GM12892 (cell line): Measurements from ENCODE around the gene POLRMT. TPM values are rescaled to one million over a fixed set of nuclear protein-coding genes. Genes with fewer than 3 reads are reported as not detected.
A peak's percentile ranks its signal among the peaks of the same experiment; 100 is the strongest.

Source experiments
- DNase-seq: peaks from one replicate; pipeline ENCODE4 v3.0.0; 2011; ENCODE audit not compliant: insufficient read length
- FAIRE-seq: peaks from 2 replicates; lab custom pipeline; 2011; peaks lifted over from hg19 to GRCh38; lab: Jason Lieb, UNC
- POLR2A ChIP-seq: IDR thresholded peaks from 2 replicates; pipeline ENCODE4 v1.6.1; 2011; ENCODE audit warnings: low read depth, low read length, control low read depth
- POLR2AphosphoS5 ChIP-seq: IDR thresholded peaks from 2 replicates; pipeline ENCODE4 v1.6.1; 2011; ENCODE audit warnings: low read depth, low read length, control low read depth
- TAF1 ChIP-seq: IDR thresholded peaks from 2 replicates; pipeline ENCODE4 v1.6.1; 2011; ENCODE audit warnings: low read depth, mild to moderate bottlenecking, control low read depth, low read length, borderline replicate concordance
- polyA plus RNA-seq: library from polyadenylated mRNA; unstranded; fragments of >200 nt; gene quantifications from one replicate; pipeline ENCODE4 v1.2.1, GENCODE V29; 2012; ENCODE audit warnings: missing spikeins, inconsistent platforms; ENCODE audit not compliant: missing spikeins

Gene POLRMT
- polyA plus RNA-seq: 30.7 TPM

DNA sequence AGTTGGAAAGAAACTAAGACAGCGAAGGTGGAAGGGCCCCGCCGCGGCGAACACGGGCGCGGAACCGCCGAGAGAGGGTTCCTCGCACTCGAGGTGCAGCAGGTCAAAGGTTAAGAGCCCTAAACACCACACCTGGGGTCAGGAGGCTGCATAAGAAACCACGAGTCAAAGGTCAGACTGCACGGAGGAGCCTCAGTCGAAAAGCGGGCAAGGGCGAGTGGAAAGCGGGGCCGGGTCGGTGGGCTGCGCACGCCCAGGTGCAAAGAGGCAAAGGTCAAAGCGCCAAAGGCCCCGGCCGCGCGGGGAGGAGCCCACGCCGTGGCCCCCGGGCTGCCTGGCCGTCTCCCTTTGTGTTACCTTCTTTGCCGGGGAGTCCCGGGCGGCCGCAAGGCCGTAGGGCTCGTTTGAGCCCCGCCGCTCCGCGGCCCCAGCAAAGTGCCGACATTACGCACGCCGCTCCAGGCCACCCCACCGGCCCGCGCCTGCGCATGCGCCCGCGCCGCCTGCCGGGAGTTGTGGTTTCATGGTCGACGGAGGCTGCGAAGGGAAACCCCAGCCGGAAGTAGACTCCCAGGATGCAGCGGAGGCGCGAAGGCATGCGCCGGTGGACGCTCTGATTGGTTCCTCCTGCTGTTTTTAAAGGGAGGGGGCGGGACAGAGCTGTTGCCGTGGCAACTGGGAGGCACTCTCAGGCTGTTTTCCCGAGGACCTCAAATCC is at the start of gene POLRMT:
Gene POLRMT (minus strand): TSS at position 470 of the 718 bp plus-strand sequence. CDS start 25 bp downstream, at position 445.
- peak; percentile 42; the same call in 1 of the 2 replicates for TF ChIP-seq POLR2A
- TF ChIP-seq TAF1: no peak
- FAIRE-seq (peak; percentile 96), DNase-seq (peak; percentile 100)

DNA sequence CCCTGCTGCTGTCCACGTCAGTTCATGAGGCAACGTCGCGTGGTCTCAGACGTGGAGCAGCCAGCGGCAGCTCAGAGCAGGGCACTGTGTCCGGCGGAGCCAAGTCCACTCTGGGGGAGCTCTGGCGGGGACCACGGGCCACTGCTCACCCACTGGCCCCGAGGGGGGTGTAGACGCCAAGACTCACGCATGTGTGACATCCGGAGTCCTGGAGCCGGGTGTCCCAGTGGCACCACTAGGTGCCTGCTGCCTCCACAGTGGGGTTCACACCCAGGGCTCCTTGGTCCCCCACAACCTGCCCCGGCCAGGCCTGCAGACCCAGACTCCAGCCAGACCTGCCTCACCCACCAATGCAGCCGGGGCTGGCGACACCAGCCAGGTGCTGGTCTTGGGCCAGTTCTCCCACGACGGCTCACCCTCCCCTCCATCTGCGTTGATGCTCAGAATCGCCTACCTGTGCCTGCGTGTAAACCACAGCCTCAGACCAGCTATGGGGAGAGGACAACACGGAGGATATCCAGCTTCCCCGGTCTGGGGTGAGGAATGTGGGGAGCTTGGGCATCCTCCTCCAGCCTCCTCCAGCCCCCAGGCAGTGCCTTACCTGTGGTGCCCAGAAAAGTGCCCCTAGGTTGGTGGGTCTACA is 49.5 kb upstream of the POLRMT start:
- TF ChIP-seq POLR2AphosphoS5 (no peak), TAF1 (no peak), POLR2A (no peak)
- FAIRE-seq: no peak
- no peak for DNase-seq

DNA sequence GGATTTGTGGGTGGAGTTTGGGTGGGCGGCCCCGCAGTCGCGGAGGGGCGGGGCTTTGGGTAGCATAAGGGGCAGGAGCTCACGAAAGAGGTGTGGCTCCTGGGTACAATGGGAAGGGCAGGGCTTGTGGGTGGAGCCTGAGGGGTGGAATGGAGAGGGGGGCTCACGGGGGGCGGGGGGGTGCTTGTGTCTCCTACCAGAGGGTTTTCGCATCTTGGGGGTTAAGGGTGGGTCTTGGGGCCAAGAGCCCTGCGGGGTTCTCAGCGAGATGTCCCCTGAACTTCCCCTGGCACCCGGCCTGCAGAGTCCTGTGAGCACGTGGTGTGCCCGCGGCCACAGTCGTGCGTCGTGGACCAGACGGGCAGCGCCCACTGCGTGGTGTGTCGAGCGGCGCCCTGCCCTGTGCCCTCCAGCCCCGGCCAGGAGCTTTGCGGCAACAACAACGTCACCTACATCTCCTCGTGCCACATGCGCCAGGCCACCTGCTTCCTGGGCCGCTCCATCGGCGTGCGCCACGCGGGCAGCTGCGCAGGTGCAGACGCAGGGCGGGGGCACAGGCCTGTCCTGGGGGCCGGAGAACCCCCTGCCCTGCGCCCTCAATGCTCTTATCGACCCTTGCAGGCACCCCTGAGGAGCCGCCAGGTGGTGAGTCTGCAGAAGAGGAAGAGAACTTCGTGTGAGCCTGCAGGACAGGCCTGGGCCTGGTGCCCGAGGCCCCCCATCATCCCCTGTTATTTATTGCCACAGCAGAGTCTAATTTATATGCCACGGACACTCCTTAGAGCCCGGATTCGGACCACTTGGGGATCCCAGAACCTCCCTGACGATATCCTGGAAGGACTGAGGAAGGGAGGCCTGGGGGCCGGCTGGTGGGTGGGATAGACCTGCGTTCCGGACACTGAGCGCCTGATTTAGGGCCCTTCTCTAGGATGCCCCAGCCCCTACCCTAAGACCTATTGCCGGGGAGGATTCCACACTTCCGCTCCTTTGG is 48.0 kb upstream of the POLRMT start:
- peak; percentile 85 for DNase-seq
- FAIRE-seq: no peak
- no peak for TF ChIP-seq POLR2A

DNA sequence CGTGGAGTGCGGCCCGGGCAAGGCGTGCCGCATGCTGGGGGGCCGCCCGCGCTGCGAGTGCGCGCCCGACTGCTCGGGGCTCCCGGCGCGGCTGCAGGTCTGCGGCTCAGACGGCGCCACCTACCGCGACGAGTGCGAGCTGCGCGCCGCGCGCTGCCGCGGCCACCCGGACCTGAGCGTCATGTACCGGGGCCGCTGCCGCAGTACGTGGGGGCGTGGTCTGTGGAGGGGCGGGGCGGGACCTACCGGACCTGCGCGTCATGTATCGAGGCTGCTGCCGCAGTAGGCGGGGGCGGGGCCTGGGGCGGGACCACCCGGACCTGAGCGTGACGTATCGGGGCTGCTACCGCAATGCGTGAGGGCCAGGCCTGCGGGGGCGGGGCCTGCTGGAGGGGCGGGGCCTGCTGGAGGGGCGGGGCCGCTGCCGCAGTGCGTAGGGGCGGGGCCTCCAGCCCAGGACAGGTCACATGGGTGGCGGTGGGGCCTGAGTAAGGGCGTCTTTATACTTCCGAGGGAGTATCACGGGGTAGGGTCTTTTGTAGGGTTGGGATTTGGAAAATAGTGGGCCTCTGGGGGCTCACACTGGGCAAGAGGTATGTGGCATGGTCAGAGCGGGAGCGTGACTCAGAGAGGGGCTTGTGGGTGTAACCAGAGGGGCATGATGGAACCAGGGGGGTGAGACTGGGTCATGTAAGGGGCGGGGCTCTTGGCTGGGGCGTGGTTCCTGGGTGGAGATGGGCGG is 47.1 kb upstream of the POLRMT start:
- TF ChIP-seq POLR2A (peak; percentile 77; the same call in 1 of the 2 replicates), TAF1 (no peak)
- FAIRE-seq (peak; percentile 100), DNase-seq (peak; percentile 95)

DNA sequence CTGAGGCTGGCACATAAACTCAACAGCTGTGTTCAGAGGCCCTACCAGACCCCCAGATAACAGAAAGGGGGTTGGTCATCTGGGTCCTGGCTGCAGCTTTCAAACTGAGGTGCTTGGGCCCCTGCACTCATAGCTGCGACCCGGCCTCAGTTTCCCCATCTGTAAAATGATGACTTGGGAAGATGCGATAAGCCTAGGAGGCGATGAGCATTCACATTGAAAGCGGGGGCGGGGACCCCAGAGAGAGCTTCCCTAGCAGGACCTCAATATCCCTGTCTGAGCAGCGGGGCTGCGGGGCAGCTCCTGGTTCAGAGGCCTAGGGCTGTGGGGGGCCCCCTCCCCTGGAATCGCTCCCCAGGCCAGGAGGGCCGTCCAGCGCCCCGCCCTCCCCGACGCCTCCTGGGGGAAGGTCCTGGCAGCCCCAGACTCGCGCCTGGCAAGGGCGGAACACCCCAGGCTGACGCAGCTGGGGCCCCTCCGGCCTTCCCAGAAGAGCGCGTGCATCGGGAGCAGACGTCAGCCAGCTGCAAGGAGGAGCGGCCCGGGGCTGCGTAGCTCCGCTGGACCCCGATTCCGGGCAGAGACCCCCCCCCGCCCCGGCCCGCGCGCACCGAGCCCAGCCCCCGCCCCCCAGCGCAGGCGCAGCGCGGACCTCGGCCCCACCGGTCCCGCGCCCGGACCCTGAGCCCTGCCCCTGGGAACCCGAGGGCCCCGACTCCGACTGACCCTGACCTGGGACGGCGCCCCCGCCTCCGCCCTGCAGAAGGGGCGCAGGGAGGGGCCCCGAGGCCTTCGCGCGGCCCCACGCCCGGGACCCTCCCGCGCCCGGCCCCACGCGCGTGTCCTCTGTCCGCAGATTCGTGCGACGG is 46.3 kb upstream of the POLRMT start:
- DNase-seq (peak; percentile 62), FAIRE-seq (no peak)

DNA sequence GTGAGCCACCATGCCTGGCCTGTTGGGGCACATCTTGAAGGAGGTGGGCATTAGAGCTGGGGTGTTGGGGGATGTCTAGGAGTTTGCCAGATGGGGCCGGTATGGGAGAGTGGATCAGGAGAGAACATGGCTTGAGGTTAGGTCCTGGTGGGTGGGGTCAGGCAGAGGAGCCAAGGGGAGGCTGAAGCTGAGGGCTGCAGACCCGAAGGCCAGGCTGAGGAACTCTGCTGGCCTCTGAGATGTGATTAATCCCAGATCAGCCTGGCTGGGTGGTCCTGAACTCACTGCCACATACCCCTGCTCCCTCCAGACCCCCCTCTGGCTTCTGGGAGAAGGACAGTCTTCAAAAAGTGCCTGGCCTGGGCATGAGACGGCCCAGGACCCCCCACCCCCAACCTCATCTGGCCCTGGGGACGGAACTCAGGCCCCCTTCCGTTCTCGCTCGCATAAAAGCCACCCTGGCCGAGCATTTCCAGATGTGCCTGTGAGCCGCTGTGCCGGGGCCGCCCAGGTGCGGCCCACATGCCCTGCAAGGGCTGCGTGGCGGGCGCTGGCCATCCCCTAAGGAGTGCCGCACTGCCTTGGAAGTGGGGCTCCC is 45.6 kb upstream of the POLRMT start:
- DNase-seq: no peak
- FAIRE-seq: no peak

More for the DNA sequence above, 46.3 kb upstream of the POLRMT start:
- TF ChIP-seq TAF1: no peak
- TF ChIP-seq POLR2AphosphoS5: no peak
- no peak for TF ChIP-seq POLR2A

DNA sequence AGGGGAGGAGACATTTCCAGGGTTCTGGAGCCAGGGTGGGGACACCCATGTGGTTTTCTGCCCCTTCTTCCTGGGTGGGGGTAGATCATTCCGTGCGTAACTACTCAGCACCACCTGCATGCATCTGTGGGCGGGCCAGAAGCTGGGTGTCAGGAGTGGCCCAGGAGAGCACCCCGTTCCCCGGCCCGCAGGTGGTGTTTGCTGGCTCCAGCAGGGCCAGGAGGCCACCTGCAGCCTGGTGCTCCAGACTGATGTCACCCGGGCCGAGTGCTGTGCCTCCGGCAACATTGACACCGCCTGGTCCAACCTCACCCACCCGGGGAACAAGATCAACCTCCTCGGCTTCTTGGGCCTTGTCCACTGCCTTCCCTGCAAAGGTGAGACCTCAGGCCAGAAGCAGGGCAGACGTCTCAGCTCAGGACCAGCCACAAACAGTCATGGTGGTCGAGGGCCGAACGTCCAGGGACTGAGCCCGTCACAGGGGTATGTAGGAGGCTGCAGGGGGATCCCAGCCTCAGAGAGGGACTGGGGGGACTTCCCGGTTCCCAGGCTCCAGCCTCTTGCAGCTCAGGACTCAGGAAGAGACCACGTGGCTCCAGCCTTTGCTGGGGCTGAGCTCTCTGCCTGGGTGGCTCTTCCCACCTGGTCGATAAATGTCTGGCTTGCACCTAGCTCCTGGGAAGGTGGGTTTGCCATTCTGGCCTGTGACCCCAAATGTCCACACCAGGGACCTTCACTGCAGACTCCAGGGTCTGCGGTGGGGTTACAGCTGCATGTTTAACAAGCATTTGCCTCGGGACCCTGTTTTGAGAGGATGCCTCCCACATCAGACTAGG is 44.5 kb upstream of the POLRMT start:
- DNase-seq (no peak), FAIRE-seq (no peak)
- TF ChIP-seq POLR2A: no peak
- TF ChIP-seq POLR2AphosphoS5: no peak; the same call in 1 of the 2 replicates
- TF ChIP-seq TAF1: no peak

More for the DNA sequence above, 45.6 kb upstream of the POLRMT start:
- no peak for TF ChIP-seq POLR2A
- no peak for TF ChIP-seq POLR2AphosphoS5
- TF ChIP-seq TAF1: no peak

DNA sequence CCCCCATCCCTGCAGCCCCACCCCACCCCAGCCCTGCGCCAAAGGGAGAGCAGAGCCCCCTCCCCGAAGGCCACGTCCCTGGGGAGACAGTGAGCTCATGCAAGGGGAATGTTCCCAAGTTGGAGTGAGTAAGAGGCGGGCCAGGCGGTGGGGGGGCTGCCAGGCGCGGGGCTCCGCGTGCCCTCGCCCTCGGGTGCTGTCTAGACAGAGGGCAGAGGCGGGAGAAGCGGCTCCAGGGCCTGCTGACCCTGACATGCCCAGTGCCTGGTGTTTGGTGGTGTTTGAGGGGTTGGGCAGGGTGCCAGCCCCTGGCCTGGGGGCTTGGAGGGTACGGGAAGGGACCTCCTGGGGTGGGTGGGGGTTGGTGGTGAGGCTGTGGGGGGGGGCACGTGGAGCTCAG is 43.9 kb upstream of the POLRMT start:
- FAIRE-seq (no peak), DNase-seq (no peak)

More for the DNA sequence above, 43.9 kb upstream of the POLRMT start:
- TF ChIP-seq POLR2AphosphoS5 (no peak), POLR2A (no peak), TAF1 (no peak)
